GM23338 (cell line): ENCODE measurements around the gene GALNT9. TPM values are rescaled to one million over a fixed set of nuclear protein-coding genes. Genes with fewer than 3 reads are reported as not detected.

ENCODE experiments used
- ATAC-seq: fragments of 200-7000 bp; cut with Tn5 transposase; 3 replicates; pipeline ENCODE4 v1.9.1; 2020
- DNase-seq: peaks from one replicate; pipeline ENCODE4 v3.0.0-alpha.2; 2015; ENCODE audit warnings: low spot score
- H2AFZ ChIP-seq: fragments of 200-600 bp; sonication (generic); 2 replicates; pipeline ENCODE4 v1.8.0; 2016; ENCODE audit warnings: antibody characterized with exemption, mild to moderate bottlenecking, moderate library complexity
- H3F3A ChIP-seq: fragments of 200-600 bp; sonication (generic); replicated peaks from 2 replicates; pipeline ENCODE4 v1.8.0; 2017; ENCODE audit warnings: antibody characterized with exemption, mixed run types, low read depth
- H3K27ac ChIP-seq: fragments of 200-600 bp; sonication (generic); 2 replicates; pipeline ENCODE4 v1.6.1; 2016; ENCODE audit warnings: low read depth
- H3K27me3 ChIP-seq: fragments of 200-600 bp; sonication (generic); 2 replicates; pipeline ENCODE4 v1.8.0; 2016; ENCODE audit warnings: mild to moderate bottlenecking, mixed run types, moderate library complexity; ENCODE audit not compliant: insufficient read depth
- H3K36me3 ChIP-seq: fragments of 200-600 bp; sonication (generic); 2 replicates; pipeline ENCODE4 v1.8.0; 2016; ENCODE audit warnings: mild to moderate bottlenecking; ENCODE audit not compliant: insufficient read depth
- H3K4me1 ChIP-seq: fragments of 200-600 bp; sonication (generic); 2 replicates; pipeline ENCODE4 v1.8.0; 2016; ENCODE audit warnings: mild to moderate bottlenecking, moderate library complexity; ENCODE audit not compliant: insufficient read depth
- H3K4me2 ChIP-seq: fragments of 200-600 bp; sonication (generic); 2 replicates; pipeline ENCODE4 v1.7.1; 2017; ENCODE audit warnings: mixed run types
- H3K4me3 ChIP-seq: fragments of 200-600 bp; sonication (generic); 2 replicates; pipeline ENCODE4 v1.6.1; 2016; ENCODE audit warnings: mixed run types
- H3K79me2 ChIP-seq: fragments of 200-600 bp; sonication (generic); replicated peaks from 2 replicates; pipeline ENCODE4 v1.8.0; 2017; ENCODE audit warnings: mild to moderate bottlenecking; ENCODE audit not compliant: insufficient read depth
- H3K9me2 ChIP-seq: fragments of 200-600 bp; sonication (generic); 2 replicates; pipeline ENCODE4 v1.8.0; 2017; ENCODE audit not compliant: insufficient read depth
- H4K20me1 ChIP-seq: fragments of 200-600 bp; sonication (generic); replicated peaks from 2 replicates; pipeline ENCODE4 v1.8.0; 2017; ENCODE audit warnings: mild to moderate bottlenecking; ENCODE audit not compliant: insufficient read depth
- H3K27ac Mint-ChIP-seq: 2 replicates; pipeline ENCODE4 v1.8.0; 2020; ENCODE audit warnings: inconsistent platforms, mild to moderate bottlenecking, moderate library complexity, mixed read lengths
- H3K27me3 Mint-ChIP-seq: 3 replicates; pipeline ENCODE4 v1.8.0; 2022; ENCODE audit warnings: low read depth, mild to moderate bottlenecking, moderate library complexity, mixed read lengths, inconsistent platforms; ENCODE audit not compliant: insufficient read depth, poor library complexity
- H3K36me3 Mint-ChIP-seq: 3 replicates; pipeline ENCODE4 v1.8.0; 2021; ENCODE audit warnings: low read depth, mild to moderate bottlenecking, inconsistent platforms, moderate library complexity, mixed read lengths
- H3K4me1 Mint-ChIP-seq: 3 replicates; pipeline ENCODE4 v1.8.0; 2020; ENCODE audit warnings: mild to moderate bottlenecking, inconsistent platforms, mixed read lengths
- H3K4me3 Mint-ChIP-seq: 3 replicates; pipeline ENCODE4 v1.8.0; 2021; ENCODE audit warnings: moderate library complexity, mild to moderate bottlenecking, inconsistent platforms, mixed read lengths
- H3K9me3 Mint-ChIP-seq: 3 replicates; pipeline ENCODE4 v1.8.0; 2020; ENCODE audit warnings: moderate library complexity, mild to moderate bottlenecking, inconsistent platforms, mixed read lengths
- CREB1 ChIP-seq: fragments of 250-450 bp; sonication (Bioruptor Pico); IDR thresholded peaks from 2 replicates; pipeline ENCODE4 v1.5.0; 2020; ENCODE audit warnings: low read depth, mild to moderate bottlenecking, moderate library complexity
- CTCF ChIP-seq, 2 experiments: fragments of 200-600 bp in 1 of 2; sonication (generic) in 1 of 2; conservative IDR thresholded peaks; 2 replicates each; pipeline versions ENCODE4 v1.5.1 to v1.6.1; 2016 to 2017; ENCODE audit warnings: antibody characterized with exemption in 2 of 2, low read depth in 2 of 2, mild to moderate bottlenecking in 2 of 2, moderate library complexity in 1 of 2
- EZH2 ChIP-seq: fragments of 200-600 bp; sonication (generic); IDR thresholded peaks from one replicate; pipeline ENCODE4 v1.8.0; 2017; ENCODE audit warnings: antibody characterized with exemption, mild to moderate bottlenecking, low read depth; ENCODE audit not compliant: unreplicated experiment
- EZH2phosphoT487 ChIP-seq: fragments of 200-600 bp; sonication (generic); IDR thresholded peaks from one replicate; pipeline ENCODE4 v1.8.1; 2018; ENCODE audit warnings: antibody characterized with exemption; ENCODE audit not compliant: unreplicated experiment
- JUNB ChIP-seq: IDR thresholded peaks from one replicate; pipeline ENCODE4 v1.6.1; 2016; ENCODE audit warnings: antibody characterized with exemption; ENCODE audit not compliant: unreplicated experiment
- NANOG ChIP-seq: IDR thresholded peaks from 2 replicates; pipeline ENCODE4 v1.6.1; 2016; ENCODE audit warnings: antibody characterized with exemption, borderline replicate concordance
- POLR2AphosphoS5 ChIP-seq: IDR thresholded peaks from 2 replicates; pipeline ENCODE4 v1.6.1; 2016; ENCODE audit warnings: antibody characterized with exemption, low read depth
- STAT1 ChIP-seq: IDR thresholded peaks from one replicate; pipeline ENCODE4 v1.6.1; 2016; ENCODE audit warnings: antibody characterized with exemption; ENCODE audit not compliant: unreplicated experiment
- ZNF114 ChIP-seq: fragments of 250-450 bp; sonication (Bioruptor Pico); IDR thresholded peaks from 2 replicates; pipeline ENCODE4 v1.5.0; 2020; ENCODE audit warnings: mild to moderate bottlenecking, moderate library complexity
- ZNF331 ChIP-seq: fragments of 250-450 bp; sonication (Bioruptor Pico); IDR thresholded peaks from 2 replicates; pipeline ENCODE4 v1.5.0; 2020; ENCODE audit warnings: low read depth, mild to moderate bottlenecking, moderate library complexity
- polyA plus RNA-seq: library from polyadenylated mRNA; unstranded; fragments of >200 nt; fragmentation: Nextera tagmentation; extraction: Ambion mirVana; gene quantifications from 2 replicates; pipeline ENCODE4 v1.2.1, GENCODE V29; 2016
- total RNA-seq: library from RNA; depleted of rRNA; stranded (reverse); fragments of >200 nt; shearing (Covaris generic); gene quantifications from 2 replicates; pipeline ENCODE4 v1.2.3, GENCODE V29; 2014

GALNT9 gene
- total and polyA plus RNA-seq, 2 experiments from 2014 or later, result 0.81 to 2.5 TPM

GRCh38 chr12:132328282-132329029 is 933 bp downstream of the GALNT9 start:
- DNase-seq (no peak), ATAC-seq (peak; percentile 10)
- Histone ChIP-seq H3F3A (peaks cover 9% of the 10 kb centered on the region; the same call in 1 of the 2 replicates), H3K4me1 (no peaks in the 10 kb centered on the region), H4K20me1 (no peaks in the 10 kb centered on the region; the same call in 1 of the 2 replicates), H3K27me3 (peaks cover 33% of the 10 kb centered on the region), H3K79me2 (no peaks in the 10 kb centered on the region), H3K9me2 (no peaks in the 10 kb centered on the region), H3K27ac (no peak overlapping the region), H3K4me3 (peak overlapping the region; percentile 42; the same call in 1 of the 2 replicates), H2AFZ (no peak overlapping the region), H3K4me2 (peak overlapping the region; percentile 62; the same call in 1 of the 2 replicates), H3K36me3 (no peaks in the 10 kb centered on the region)
- H3K27me3 Mint-ChIP-seq, result peaks cover 44% of the 10 kb centered on the region
- H3K4me1 Mint-ChIP-seq, result peaks cover 8% of the 10 kb centered on the region
- H3K4me3 Mint-ChIP-seq, result peak overlapping the region; percentile 41; the same call in 1 of the 3 replicates
- H3K36me3 Mint-ChIP-seq, result no peaks in the 10 kb centered on the region; the same call in 2 of the 3 replicates
- TF ChIP-seq POLR2AphosphoS5 (no peak), EZH2phosphoT487 (no peak), NANOG (no peak), ZNF331 (CRISPR knock-in tag) (no peak), CTCF (conservative IDR thresholded peaks at IDR 0.05; ENCODE audit: low read depth in 2 of 2) (no peak), STAT1 (no peak), CREB1 (no peak)
- H3K27ac Mint-ChIP-seq, result no peak overlapping the region
- H3K9me3 Mint-ChIP-seq, result no peaks in the 10 kb centered on the region

- Histone ChIP-seq H4K20me1 (no peaks in the 10 kb centered on the region; the same call in 1 of the 2 replicates), H3K9me2 (no peaks in the 10 kb centered on the region), H3K4me2 (0 out of 2 replicates have a peak overlapping the region, but pooled peaks have one; percentile 10), H3K36me3 (no peaks in the 10 kb centered on the region), H3K4me3 (no peak overlapping the region), H3K27ac (no peak overlapping the region), H2AFZ (no peak overlapping the region), H3K79me2 (no peaks in the 10 kb centered on the region), H3K27me3 (peaks cover 33% of the 10 kb centered on the region), H3K4me1 (no peaks in the 10 kb centered on the region), H3F3A (peaks cover 9% of the 10 kb centered on the region; the same call in 1 of the 2 replicates)
- TF ChIP-seq CREB1 (no peak), STAT1 (no peak), JUNB (no peak), ZNF114 (no peak), CTCF (conservative IDR thresholded peaks at IDR 0.05; ENCODE audit: low read depth in 2 of 2) (no peak), EZH2 (no peak)
- Mint-ChIP-seq H3K36me3 (no peaks in the 10 kb centered on the region; the same call in 2 of the 3 replicates), H3K4me1 (peaks cover 15% of the 10 kb centered on the region), H3K27ac (no peak overlapping the region), H3K4me3 (peak overlapping the region; percentile 27; the same call in 2 of the 3 replicates), H3K9me3 (no peaks in the 10 kb centered on the region), H3K27me3 (peaks cover 42% of the 10 kb centered on the region)
- ATAC-seq, result peak; percentile 3; the same call in 1 of the 3 replicates
- DNase-seq, result no peak
Observed at GRCh38 chr12:132327336-132328171, 1.8 kb downstream of the GALNT9 start.
